ENCODE results near the gene AHCYL2. TPM values are rescaled to one million over a fixed set of nuclear protein-coding genes. Genes with fewer than 3 reads are reported as not detected.

AHCYL2 gene
- total RNA-seq, 1 experiment from 2014 or later, result 17.0 TPM

- TF ChIP-seq POLR2AphosphoS5 (IDR thresholded peaks at IDR 0.05; ENCODE audit: low read depth, low read length), result no peak
- no peak for TF ChIP-seq ZBTB33 (IDR thresholded peaks at IDR 0.05; ENCODE audit: extremely low read depth, insufficient replicate concordance, low read length)
- TF ChIP-seq EZH2 (IDR thresholded peaks at IDR 0.05), result no peak
- TF ChIP-seq YY1 (IDR thresholded peaks at IDR 0.05; ENCODE audit: extremely low read depth, insufficient replicate concordance, low read depth, low read length), result no peak
- no peak for TF ChIP-seq ELF1 (IDR thresholded peaks at IDR 0.05; ENCODE audit: borderline replicate concordance, low read depth)
- TF ChIP-seq FOSL1 (IDR thresholded peaks at IDR 0.05; ENCODE audit: low read depth), result no peak
- no peak for TF ChIP-seq MAX (IDR thresholded peaks at IDR 0.05)
- TF ChIP-seq SP1 (IDR thresholded peaks at IDR 0.05; ENCODE audit: low read depth), result no peak
- no peak for TF ChIP-seq CTCF (IDR thresholded peaks at IDR 0.05 in 2 of 3, conservative IDR thresholded peaks at IDR 0.05 in 1 of 3; ENCODE audit: borderline replicate concordance in 1 of 3, insufficient read depth in 1 of 3, low read depth in 2 of 3, low read length in 2 of 3)
- no peak for TF ChIP-seq ZFX (IDR thresholded peaks at IDR 0.05)
- no peak for TF ChIP-seq SRF (IDR thresholded peaks at IDR 0.05; ENCODE audit: low read depth)
- TF ChIP-seq CBX3 (IDR thresholded peaks at IDR 0.05; ENCODE audit: low read depth), result no peak
- H3K4me3 ChIP-seq (replicated peaks in 1 of 2; ENCODE audit: low read depth in 1 of 2, low read length in 2 of 2), result no peak overlapping the region
- ChIA-PET POLR2A (interaction anchor here (0.6 kb wide), 1 partner anchor 10 kb away, joined by 3 read pairs; no protein-coding TSS in a partner anchor), RAD21 (ENCODE audit: low non-redundant PET in 1 of 2, low total read pairs in 2 of 2, uncharacterized antibody in 2 of 2, unreplicated experiment in 2 of 2) (interaction anchor here in 1 of 2 experiments (1.0 kb wide), 1 partner anchor 33 kb away, joined by 4 read pairs; the partner anchor contains the start of gene STRIP2), CTCF (interaction anchor here (0.8 to 1.0 kb wide), 3 partner anchors 12 to 244 kb away, joined by 3 read pairs; no protein-coding TSS in a partner anchor)
- H3K79me2 ChIP-seq (ENCODE audit: insufficient read depth, low read length), result no peaks in the 10 kb centered on the region
- H2AFZ ChIP-seq (ENCODE audit: low read depth, low read length, poor library complexity, severe bottlenecking), result no peak overlapping the region
- no TSS peak for BruUV-seq (replicated peaks)
- no peaks in the 10 kb centered on the region for H3K9me3 ChIP-seq (ENCODE audit: control insufficient read depth in 1 of 2, insufficient read depth in 1 of 2, low read depth in 1 of 2, low read length in 2 of 2)
- peak; percentile 80 for ATAC-seq
- H3K36me3 ChIP-seq (ENCODE audit: control insufficient read depth in 1 of 2, insufficient read depth in 2 of 2, low read length in 2 of 2), result no peaks in the 10 kb centered on the region
- no peaks in the 10 kb centered on the region for H3K9me2 ChIP-seq (ENCODE audit: insufficient read depth)
- no peak for DNase-seq (ENCODE audit: low read depth, low spot score)
- H3K27ac ChIP-seq (ENCODE audit: low read depth, low read length), result no peak overlapping the region
- H3K4me1 ChIP-seq (ENCODE audit: control insufficient read depth in 1 of 2, insufficient read depth in 2 of 2, low read length in 2 of 2), result peaks cover 7 to 15% of the 10 kb centered on the region in 2 experiments
- no peaks in the 10 kb centered on the region for H4K20me1 ChIP-seq (ENCODE audit: insufficient read depth)
- H3K4me2 ChIP-seq (ENCODE audit: low read length), result peak overlapping the region; percentile 31
- no peaks in the 10 kb centered on the region for H3K27me3 ChIP-seq (ENCODE audit: insufficient read depth, low read length)
- intact Hi-C loops (cut with micrococcal nuclease), result loop anchor here (5.0 kb wide), 1 partner anchor 71 kb away; no protein-coding TSS in a partner anchor
- H3K9ac ChIP-seq (ENCODE audit: low read length), result no peak overlapping the region
These were observed 176.6 kb downstream of the AHCYL2 start for GRCh38 chr7:129401228-129401966.

Data from HCT116 (cell line).